Nephron progenitor cell (in vitro differentiated cells): Measurements from ENCODE around the gene SLC35G3.
"Not testable (repeated sequence)": the region's sequence is repeated elsewhere in the genome, so short reads cannot be mapped to it uniquely, and the experiment has no call there.

Source experiments
- DNase-seq: peaks from one replicate; pipeline ENCODE4 v3.0.0; 2021
- H3K27ac Mint-ChIP-seq: 2 replicates; pipeline ENCODE4 v1.8.0; 2021; ENCODE audit warnings: mild to moderate bottlenecking, moderate library complexity, mixed read lengths
- H3K27me3 Mint-ChIP-seq: 2 replicates; pipeline ENCODE4 v1.8.0; 2021; ENCODE audit warnings: mild to moderate bottlenecking, low read depth, mixed read lengths; ENCODE audit not compliant: poor library complexity
- H3K36me3 Mint-ChIP-seq: 2 replicates; pipeline ENCODE4 v1.8.0; 2021; ENCODE audit warnings: low read depth, mixed read lengths
- H3K4me1 Mint-ChIP-seq: 2 replicates; pipeline ENCODE4 v1.8.0; 2021; ENCODE audit warnings: mixed read lengths
- H3K4me3 Mint-ChIP-seq: 2 replicates; pipeline ENCODE4 v1.8.0; 2021; ENCODE audit warnings: mild to moderate bottlenecking, moderate library complexity, mixed read lengths
- H3K9me3 Mint-ChIP-seq: 2 replicates; pipeline ENCODE4 v1.8.0; 2021; ENCODE audit warnings: mild to moderate bottlenecking, moderate library complexity, mixed read lengths
- TF ChIP-seq, protein P1 (sequence below): fragments of 200-600 bp; sonication (generic); IDR thresholded peaks from 2 replicates; pipeline ENCODE4 v1.5.0; 2021; ENCODE audit warnings: antibody characterized with exemption

Gene SLC35G3

DNA sequence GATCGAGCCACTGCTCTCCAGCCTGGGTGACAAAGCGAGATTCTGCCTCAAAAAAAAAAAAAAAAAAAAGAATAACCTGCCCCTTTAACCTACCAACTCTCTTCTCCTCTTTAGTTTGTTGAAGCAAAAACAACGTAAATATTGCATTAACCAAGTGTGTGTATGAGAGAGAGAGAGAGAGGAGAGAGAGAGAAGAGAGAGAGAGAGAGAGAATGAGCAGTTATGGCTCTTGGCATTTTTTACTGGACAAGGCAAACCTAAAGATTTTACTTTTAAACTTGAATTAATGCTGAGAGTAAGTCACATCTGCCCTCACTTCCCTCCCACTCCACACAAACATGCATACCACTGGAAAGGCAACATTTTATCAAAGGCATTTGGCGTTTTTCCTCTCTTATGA lies 45.6 kb upstream of the SLC35G3 start:
- TF ChIP-seq, protein P1, sequence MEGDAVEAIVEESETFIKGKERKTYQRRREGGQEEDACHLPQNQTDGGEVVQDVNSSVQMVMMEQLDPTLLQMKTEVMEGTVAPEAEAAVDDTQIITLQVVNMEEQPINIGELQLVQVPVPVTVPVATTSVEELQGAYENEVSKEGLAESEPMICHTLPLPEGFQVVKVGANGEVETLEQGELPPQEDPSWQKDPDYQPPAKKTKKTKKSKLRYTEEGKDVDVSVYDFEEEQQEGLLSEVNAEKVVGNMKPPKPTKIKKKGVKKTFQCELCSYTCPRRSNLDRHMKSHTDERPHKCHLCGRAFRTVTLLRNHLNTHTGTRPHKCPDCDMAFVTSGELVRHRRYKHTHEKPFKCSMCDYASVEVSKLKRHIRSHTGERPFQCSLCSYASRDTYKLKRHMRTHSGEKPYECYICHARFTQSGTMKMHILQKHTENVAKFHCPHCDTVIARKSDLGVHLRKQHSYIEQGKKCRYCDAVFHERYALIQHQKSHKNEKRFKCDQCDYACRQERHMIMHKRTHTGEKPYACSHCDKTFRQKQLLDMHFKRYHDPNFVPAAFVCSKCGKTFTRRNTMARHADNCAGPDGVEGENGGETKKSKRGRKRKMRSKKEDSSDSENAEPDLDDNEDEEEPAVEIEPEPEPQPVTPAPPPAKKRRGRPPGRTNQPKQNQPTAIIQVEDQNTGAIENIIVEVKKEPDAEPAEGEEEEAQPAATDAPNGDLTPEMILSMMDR, result no peak
- DNase-seq, result no peak
- Mint-ChIP-seq H3K4me1 (peaks cover 25% of the 10 kb centered on the region), H3K27ac (no peak overlapping the region), H3K4me3 (peak overlapping the region; percentile 53), H3K27me3 (peaks cover 24% of the 10 kb centered on the region), H3K36me3 (no peaks in the 10 kb centered on the region), H3K9me3 (no peaks in the 10 kb centered on the region)

DNA sequence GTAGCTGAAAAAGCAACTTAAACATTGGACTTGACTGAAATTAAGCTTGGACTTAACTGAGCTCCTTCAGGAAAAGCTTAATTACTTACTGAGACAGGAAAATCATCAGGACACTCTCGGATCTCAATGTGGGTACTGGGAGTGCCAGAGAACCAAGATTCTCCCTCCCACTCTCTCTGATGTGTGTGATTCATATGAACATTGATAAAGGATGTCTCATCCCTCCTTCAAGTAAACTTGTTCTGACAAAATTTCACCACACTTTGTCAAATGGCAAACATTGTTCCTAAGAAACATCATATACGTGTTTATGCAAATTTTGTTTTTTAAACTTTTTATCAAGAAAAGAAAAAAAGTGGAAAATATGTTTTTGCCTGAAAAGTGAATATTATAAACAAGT lies 44.6 kb upstream of the SLC35G3 start:
- Mint-ChIP-seq H3K4me3 (no peak overlapping the region), H3K9me3 (no peaks in the 10 kb centered on the region), H3K27ac (no peak overlapping the region), H3K4me1 (peaks cover 15% of the 10 kb centered on the region), H3K36me3 (no peaks in the 10 kb centered on the region), H3K27me3 (peaks cover 27% of the 10 kb centered on the region)
- no peak for DNase-seq
- TF ChIP-seq, protein P1, result no peak

DNA sequence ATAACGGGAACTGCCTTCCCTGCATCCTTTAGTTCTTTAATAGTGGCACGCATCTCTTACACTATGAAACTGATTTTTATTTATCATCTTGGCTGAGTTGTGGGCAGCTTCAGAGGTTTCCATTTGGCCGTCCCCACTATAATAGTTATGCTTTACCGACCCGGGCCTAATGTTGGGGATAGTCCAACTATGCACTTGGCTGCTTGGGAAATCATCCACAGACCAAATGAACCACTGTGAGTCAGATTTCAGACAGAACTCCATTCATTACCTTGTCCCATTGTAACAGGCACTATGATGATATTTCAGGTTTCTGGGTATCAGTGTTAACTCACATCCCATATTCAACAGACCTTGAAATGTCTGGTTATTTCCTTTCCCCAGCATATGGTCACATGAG lies 42.6 kb upstream of the SLC35G3 start:
- no peaks in the 10 kb centered on the region for H3K9me3 Mint-ChIP-seq
- no peaks in the 10 kb centered on the region for H3K36me3 Mint-ChIP-seq
- TF ChIP-seq, protein P1, result no peak
- peaks cover 10% of the 10 kb centered on the region for H3K4me1 Mint-ChIP-seq
- no peak for DNase-seq
- H3K4me3 Mint-ChIP-seq, result no peak overlapping the region
- H3K27me3 Mint-ChIP-seq, result peaks cover 26% of the 10 kb centered on the region
- H3K27ac Mint-ChIP-seq, result no peak overlapping the region

DNA sequence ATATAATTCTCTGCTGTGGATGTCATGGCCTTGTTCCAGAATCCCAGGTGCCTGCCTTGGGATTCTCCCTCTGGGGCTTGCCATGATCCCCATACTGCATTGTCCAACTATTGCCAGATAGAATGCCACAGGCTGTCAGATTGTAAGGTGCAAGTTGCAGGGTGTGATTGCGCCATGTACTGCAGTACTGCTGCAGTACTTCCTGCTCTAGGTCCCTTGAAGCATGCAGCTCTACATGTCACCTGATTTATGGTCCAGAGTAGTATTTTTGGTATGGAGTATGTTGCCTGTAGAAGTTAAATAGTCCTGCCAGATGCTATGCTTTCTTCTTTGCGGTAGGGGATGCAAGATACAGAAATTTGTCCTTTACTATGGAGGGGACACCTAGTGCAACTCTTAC lies 41.7 kb upstream of the SLC35G3 start:
- Mint-ChIP-seq H3K9me3 (no peaks in the 10 kb centered on the region), H3K27me3 (peaks cover 27% of the 10 kb centered on the region), H3K4me1 (peaks cover 6% of the 10 kb centered on the region), H3K27ac (no peak overlapping the region), H3K36me3 (no peaks in the 10 kb centered on the region), H3K4me3 (no peak overlapping the region)
- no peak for DNase-seq
- TF ChIP-seq, protein P1, result no peak

DNA sequence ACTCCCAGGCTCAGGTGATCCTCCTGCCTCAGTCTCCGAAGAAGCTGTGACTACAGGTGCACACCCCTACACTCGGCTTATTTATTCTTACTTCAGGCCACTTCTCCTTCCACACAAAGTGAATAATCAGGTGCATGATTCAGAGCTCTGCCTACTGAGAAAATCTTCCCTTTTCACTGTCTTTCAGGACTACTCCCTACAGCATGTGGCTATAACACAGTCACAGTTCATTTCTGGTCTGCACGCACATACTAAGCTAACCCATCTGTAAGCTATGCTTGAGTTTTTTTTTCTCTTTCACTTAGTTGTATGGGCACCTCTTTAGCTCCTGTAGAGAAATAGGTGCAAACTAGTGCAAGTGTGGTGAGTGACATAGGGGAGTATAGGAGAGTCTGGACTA lies 41.1 kb upstream of the SLC35G3 start:
- Mint-ChIP-seq H3K9me3 (no peaks in the 10 kb centered on the region), H3K27ac (no peak overlapping the region), H3K4me3 (no peak overlapping the region), H3K27me3 (peaks cover 30% of the 10 kb centered on the region), H3K4me1 (peaks cover 5% of the 10 kb centered on the region), H3K36me3 (no peaks in the 10 kb centered on the region)
- TF ChIP-seq, protein P1, result no peak
- DNase-seq, result no peak

DNA sequence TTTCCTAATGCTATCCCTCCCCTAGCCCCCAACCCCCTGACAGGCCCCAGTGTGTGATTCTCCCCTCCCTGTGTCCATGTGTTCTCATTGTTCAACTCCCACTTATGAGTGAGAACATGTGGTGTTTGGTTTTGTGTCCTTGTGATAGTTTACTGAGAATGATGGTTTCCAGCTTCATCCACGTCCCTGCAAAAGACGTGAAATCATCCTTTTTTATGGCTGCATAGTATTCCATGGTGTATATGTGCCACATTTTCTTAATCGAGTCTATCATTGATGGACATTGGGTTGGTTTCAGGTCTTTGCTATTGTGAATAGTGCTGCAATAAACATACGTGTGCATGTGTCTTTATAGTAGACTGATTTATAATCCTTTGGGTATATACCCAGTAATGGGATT lies 40.1 kb upstream of the SLC35G3 start:
- H3K4me1 Mint-ChIP-seq, DNase-seq, H3K27ac Mint-ChIP-seq, H3K36me3 Mint-ChIP-seq, H3K9me3 Mint-ChIP-seq, H3K4me3 Mint-ChIP-seq: not testable (repeated sequence)
- H3K27me3 Mint-ChIP-seq, result peaks cover 31% of the 10 kb centered on the region
